ENCODE data around the gene SLC37A1. TPM values are rescaled to one million over a fixed set of nuclear protein-coding genes. Genes with fewer than 3 reads are reported as not detected.

Gene SLC37A1
- total and polyA plus RNA-seq, 9 of the 15 experiments (the other 6 are each of a cell fraction or from before 2014, with no cell fraction given) = 0.06 to 3.4 (median 0.40) TPM

DNA sequence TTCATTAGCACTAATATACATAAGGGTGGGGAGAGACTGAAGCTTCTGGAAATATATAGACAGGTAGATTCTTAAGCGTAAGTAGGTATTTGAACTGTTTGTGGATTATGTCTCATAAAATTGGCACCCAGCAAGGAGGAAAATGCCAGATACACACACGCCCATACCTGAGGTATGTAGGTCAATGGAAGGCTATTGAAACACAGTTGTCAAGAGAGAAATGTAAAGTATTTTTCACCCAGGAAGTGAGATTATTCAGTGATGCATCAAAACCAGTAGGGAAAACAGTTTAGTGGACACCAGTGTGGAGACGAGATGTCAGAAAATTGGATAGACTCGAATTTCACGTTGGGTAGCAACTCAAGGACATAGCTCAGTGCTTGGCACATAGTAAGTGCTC is 12.9 kb upstream of the SLC37A1 start:
- Histone ChIP-seq H3K36me3 (ENCODE audit: control insufficient read depth, insufficient read depth, low read length) (no peaks in the 10 kb centered on the region), H3K9me1 (ENCODE audit: control insufficient read depth, insufficient read depth, low read length) (no peaks in the 10 kb centered on the region), H3K9ac (ENCODE audit: insufficient read depth in 1 of 2, low read depth in 2 of 2, low read length in 2 of 2) (no peak overlapping the region), H3K4me3 (no peak overlapping the region), H3K4me2 (ENCODE audit: insufficient read depth, low read length) (no peak overlapping the region), H3K4me1 (replicated peaks in 1 of 2; ENCODE audit: control insufficient read depth in 2 of 2, insufficient read depth in 2 of 2, low read length in 2 of 2) (peaks cover 6 to 14% of the 10 kb centered on the region in 2 experiments; a peak in 3 of 5 replicates), H3K79me2 (ENCODE audit: control insufficient read depth, insufficient read depth, low read length) (no peaks in the 10 kb centered on the region), H3K27ac (ENCODE audit: extremely low read depth, low read depth, low read length) (no peak overlapping the region), H4K20me1 (replicated peaks; ENCODE audit: control insufficient read depth, insufficient read depth, low read length) (no peaks in the 10 kb centered on the region), H3K27me3 (ENCODE audit: control insufficient read depth in 2 of 2, insufficient read depth in 2 of 2, low read length in 2 of 2) (peaks cover 2 to 6% of the 10 kb centered on the region in 2 experiments; a peak in 3 of 5 replicates), H3K9me3 (replicated peaks; ENCODE audit: control insufficient read depth, insufficient read depth, low read depth, low read length) (no peaks in the 10 kb centered on the region), H2AFZ (ENCODE audit: low read depth, low read length) (no peak overlapping the region; the same call in 1 of the 2 replicates)
- TF ChIP-seq ADNP (tag; IDR thresholded peaks at IDR 0.05) = 0 out of 2 replicates have a peak, but pooled peaks have one; percentile 4
- TF ChIP-seq DMBX1 (CRISPR knock-in tag; IDR thresholded peaks at IDR 0.05; ENCODE audit: borderline replicate concordance) = no peak
- no TSS peak for BruUV-seq (replicated peaks)
- DNase-seq (ENCODE audit: extremely low read depth in 1 of 4, low spot score in 3 of 4) (no peak), FAIRE-seq (no peak), ATAC-seq (no peak)
- CTCF ChIA-PET (ENCODE audit: low intra/inter-chr PET ratio) = no interaction called here
- WGBS (ENCODE audit: insufficient coverage, low coverage, missing lambda C conversion rate) = 9% methylated on average over 5 of the region's 5 CpGs
- in situ Hi-C loops (cut with MboI) (no loop called here), intact Hi-C loops (cut with micrococcal nuclease) (loop anchor here (2.0 kb wide), 1 partner anchor 36 kb away; no protein-coding TSS in a partner anchor)
- POLR2A ChIA-PET = interaction anchor here (0.6 kb wide), 1 partner anchor 829 kb away, joined by 3 read pairs; no protein-coding TSS in a partner anchor

DNA sequence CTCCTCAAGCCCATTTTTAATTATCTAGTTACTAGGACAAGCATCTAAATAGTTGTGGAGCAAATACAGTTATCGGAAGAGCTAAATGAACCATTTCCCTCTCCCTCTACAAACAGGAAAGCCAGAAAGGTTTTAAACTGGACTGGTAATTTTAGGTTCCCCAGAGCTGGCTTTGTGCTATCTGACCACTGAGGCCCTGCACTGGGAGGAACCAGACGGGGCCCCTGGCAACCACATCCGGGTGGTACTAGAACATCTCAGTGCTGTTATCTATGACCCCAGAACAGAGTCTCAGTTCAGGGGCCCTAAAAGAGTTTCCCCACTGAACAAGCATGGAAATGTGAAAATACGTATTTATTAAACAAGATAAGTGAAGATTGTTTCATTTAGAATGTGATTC is 9.9 kb upstream of the SLC37A1 start:
- H3K36me3 ChIP-seq (ENCODE audit: control insufficient read depth, insufficient read depth, low read length) = no peaks in the 10 kb centered on the region
- no peak overlapping the region for H3K9ac ChIP-seq (ENCODE audit: insufficient read depth in 1 of 2, low read depth in 2 of 2, low read length in 2 of 2)
- intact Hi-C loops (cut with micrococcal nuclease) (no loop called here), in situ Hi-C loops (cut with MboI) (no loop called here)
- POLR2A ChIA-PET = interaction anchor here (1.6 kb wide), 1 partner anchor 13 kb away, joined by 3 read pairs; no protein-coding TSS in a partner anchor
- H3K27ac ChIP-seq (ENCODE audit: extremely low read depth, low read depth, low read length) = no peak overlapping the region
- H4K20me1 ChIP-seq (replicated peaks; ENCODE audit: control insufficient read depth, insufficient read depth, low read length) = no peaks in the 10 kb centered on the region
- TF ChIP-seq RB1 (IDR thresholded peaks at IDR 0.05; ENCODE audit: low read depth) = no peak
- TF ChIP-seq GABPA (tag; conservative IDR thresholded peaks at IDR 0.05; ENCODE audit: low read depth) = peak; percentile 74
- TF ChIP-seq, protein P1, sequence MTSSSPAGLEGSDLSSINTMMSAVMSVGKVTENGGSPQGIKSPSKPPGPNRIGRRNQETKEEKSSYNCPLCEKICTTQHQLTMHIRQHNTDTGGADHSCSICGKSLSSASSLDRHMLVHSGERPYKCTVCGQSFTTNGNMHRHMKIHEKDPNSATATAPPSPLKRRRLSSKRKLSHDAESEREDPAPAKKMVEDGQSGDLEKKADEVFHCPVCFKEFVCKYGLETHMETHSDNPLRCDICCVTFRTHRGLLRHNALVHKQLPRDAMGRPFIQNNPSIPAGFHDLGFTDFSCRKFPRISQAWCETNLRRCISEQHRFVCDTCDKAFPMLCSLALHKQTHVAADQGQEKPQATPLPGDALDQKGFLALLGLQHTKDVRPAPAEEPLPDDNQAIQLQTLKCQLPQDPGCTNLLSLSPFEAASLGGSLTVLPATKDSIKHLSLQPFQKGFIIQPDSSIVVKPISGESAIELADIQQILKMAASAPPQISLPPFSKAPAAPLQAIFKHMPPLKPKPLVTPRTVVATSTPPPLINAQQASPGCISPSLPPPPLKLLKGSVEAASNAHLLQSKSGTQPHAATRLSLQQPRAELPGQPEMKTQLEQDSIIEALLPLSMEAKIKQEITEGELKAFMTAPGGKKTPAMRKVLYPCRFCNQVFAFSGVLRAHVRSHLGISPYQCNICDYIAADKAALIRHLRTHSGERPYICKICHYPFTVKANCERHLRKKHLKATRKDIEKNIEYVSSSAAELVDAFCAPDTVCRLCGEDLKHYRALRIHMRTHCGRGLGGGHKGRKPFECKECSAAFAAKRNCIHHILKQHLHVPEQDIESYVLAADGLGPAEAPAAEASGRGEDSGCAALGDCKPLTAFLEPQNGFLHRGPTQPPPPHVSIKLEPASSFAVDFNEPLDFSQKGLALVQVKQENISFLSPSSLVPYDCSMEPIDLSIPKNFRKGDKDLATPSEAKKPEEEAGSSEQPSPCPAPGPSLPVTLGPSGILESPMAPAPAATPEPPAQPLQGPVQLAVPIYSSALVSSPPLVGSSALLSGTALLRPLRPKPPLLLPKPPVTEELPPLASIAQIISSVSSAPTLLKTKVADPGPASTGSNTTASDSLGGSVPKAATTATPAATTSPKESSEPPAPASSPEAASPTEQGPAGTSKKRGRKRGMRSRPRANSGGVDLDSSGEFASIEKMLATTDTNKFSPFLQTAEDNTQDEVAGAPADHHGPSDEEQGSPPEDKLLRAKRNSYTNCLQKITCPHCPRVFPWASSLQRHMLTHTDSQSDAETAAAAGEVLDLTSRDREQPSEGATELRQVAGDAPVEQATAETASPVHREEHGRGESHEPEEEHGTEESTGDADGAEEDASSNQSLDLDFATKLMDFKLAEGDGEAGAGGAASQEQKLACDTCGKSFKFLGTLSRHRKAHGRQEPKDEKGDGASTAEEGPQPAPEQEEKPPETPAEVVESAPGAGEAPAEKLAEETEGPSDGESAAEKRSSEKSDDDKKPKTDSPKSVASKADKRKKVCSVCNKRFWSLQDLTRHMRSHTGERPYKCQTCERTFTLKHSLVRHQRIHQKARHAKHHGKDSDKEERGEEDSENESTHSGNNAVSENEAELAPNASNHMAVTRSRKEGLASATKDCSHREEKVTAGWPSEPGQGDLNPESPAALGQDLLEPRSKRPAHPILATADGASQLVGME (CRISPR knock-in tag; IDR thresholded peaks at IDR 0.05) = peak; percentile 21; the same call in 1 of the 2 replicates
- peak; percentile 36; the same call in 1 of the 2 replicates for TF ChIP-seq TCF3 (CRISPR knock-in tag; IDR thresholded peaks at IDR 0.05)
- TF ChIP-seq RFX1 (IDR thresholded peaks at IDR 0.05) = 0 out of 2 replicates have a peak, but pooled peaks have one; percentile 6
- no peak for TF ChIP-seq ZNF766 (CRISPR knock-in tag; conservative IDR thresholded peaks at IDR 0.05)
- 0 out of 2 replicates have a peak, but pooled peaks have one; percentile 8 for TF ChIP-seq CBFA2T3 (IDR thresholded peaks at IDR 0.05)
- TF ChIP-seq, protein P2, sequence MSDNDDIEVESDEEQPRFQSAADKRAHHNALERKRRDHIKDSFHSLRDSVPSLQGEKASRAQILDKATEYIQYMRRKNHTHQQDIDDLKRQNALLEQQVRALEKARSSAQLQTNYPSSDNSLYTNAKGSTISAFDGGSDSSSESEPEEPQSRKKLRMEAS (CRISPR knock-in tag; IDR thresholded peaks at IDR 0.05) = no peak
- CTCF ChIA-PET (ENCODE audit: low intra/inter-chr PET ratio) = no interaction called here
- H3K79me2 ChIP-seq (ENCODE audit: control insufficient read depth, insufficient read depth, low read length) = no peaks in the 10 kb centered on the region
- no peaks in the 10 kb centered on the region; a peak in 1 of 5 replicates for H3K4me1 ChIP-seq (replicated peaks in 1 of 2; ENCODE audit: control insufficient read depth in 2 of 2, insufficient read depth in 2 of 2, low read length in 2 of 2)
- peak in 1 of 4 experiments; percentile 55 for DNase-seq (ENCODE audit: extremely low read depth in 1 of 4, low spot score in 3 of 4)
- ATAC-seq = no peak
- H3K4me2 ChIP-seq (ENCODE audit: insufficient read depth, low read length) = no peak overlapping the region
- H2AFZ ChIP-seq (ENCODE audit: low read depth, low read length) = peak overlapping the region; percentile 5; the same call in 1 of the 2 replicates
- H3K4me3 ChIP-seq = no peak overlapping the region
- WGBS (ENCODE audit: insufficient coverage, low coverage, missing lambda C conversion rate) = 17% methylated on average over 4 of the region's 4 CpGs
- peak; percentile 42 for FAIRE-seq
- no TSS peak for BruUV-seq (replicated peaks)
- H3K9me1 ChIP-seq (ENCODE audit: control insufficient read depth, insufficient read depth, low read length) = no peaks in the 10 kb centered on the region
- no peaks in the 10 kb centered on the region for H3K9me3 ChIP-seq (replicated peaks; ENCODE audit: control insufficient read depth, insufficient read depth, low read depth, low read length)
- H3K27me3 ChIP-seq (ENCODE audit: control insufficient read depth in 2 of 2, insufficient read depth in 2 of 2, low read length in 2 of 2) = peaks cover 4 to 7% of the 10 kb centered on the region in 2 experiments; a peak in 3 of 5 replicates

Measured in K562 (cell line).